ENCODE measurements around the gene KRT8. TPM values are rescaled to one million over a fixed set of nuclear protein-coding genes. Genes with fewer than 3 reads are reported as not detected.

The KRT8 gene
- total RNA-seq, 1 donor from 2014 or later, result 22.8 TPM

GRCh38 chr12:52913431-52913821 is 8.6 kb upstream of the KRT8 start:
- Histone ChIP-seq H3K4me1 (no peaks in the 10 kb centered on the region), H3K27me3 (no peaks in the 10 kb centered on the region), H3K36me3 (no peaks in the 10 kb centered on the region), H3K9me3 (no peaks in the 10 kb centered on the region), H3K27ac (no peak overlapping the region), H3K4me3 (no peak overlapping the region)
- no peak for DNase-seq (ENCODE audit: extremely low spot score in 2 of 2)
- intact Hi-C loops (cut with DNase I), result no loop called here
- TF ChIP-seq CTCF (IDR thresholded peaks at IDR 0.05) (no peak), POLR2AphosphoS5 (IDR thresholded peaks at IDR 0.05; ENCODE audit: insufficient read depth in 1 of 2, low read depth in 1 of 2) (no peak), POLR2A (IDR thresholded peaks at IDR 0.05) (no peak)

GRCh38 chr12:52912711-52913430 is 8.0 kb upstream of the KRT8 start:
- TF ChIP-seq POLR2A (IDR thresholded peaks at IDR 0.05) (no peak), CTCF (IDR thresholded peaks at IDR 0.05) (no peak), POLR2AphosphoS5 (IDR thresholded peaks at IDR 0.05; ENCODE audit: insufficient read depth in 1 of 2, low read depth in 1 of 2) (no peak)
- H3K27me3 ChIP-seq, result no peaks in the 10 kb centered on the region
- H3K36me3 ChIP-seq, result no peaks in the 10 kb centered on the region
- no peaks in the 10 kb centered on the region for H3K9me3 ChIP-seq
- intact Hi-C loops (cut with DNase I), result no loop called here
- peaks cover under 1% of the 10 kb centered on the region for H3K4me1 ChIP-seq
- no peak for DNase-seq (ENCODE audit: extremely low spot score in 2 of 2)
- no peak overlapping the region for H3K27ac ChIP-seq
- H3K4me3 ChIP-seq, result no peak overlapping the region

- no peak for DNase-seq (ENCODE audit: extremely low spot score in 2 of 2)
- Histone ChIP-seq H3K27ac (no peak overlapping the region), H3K9me3 (no peaks in the 10 kb centered on the region), H3K4me1 (peaks cover 15% of the 10 kb centered on the region), H3K27me3 (no peaks in the 10 kb centered on the region), H3K4me3 (no peak overlapping the region), H3K36me3 (no peaks in the 10 kb centered on the region)
- intact Hi-C loops (cut with DNase I), result no loop called here
- TF ChIP-seq CTCF (IDR thresholded peaks at IDR 0.05) (no peak), POLR2A (IDR thresholded peaks at IDR 0.05) (no peak)
These were observed 5.5 kb upstream of the KRT8 start for GRCh38 chr12:52910248-52910883.

- intact Hi-C loops (cut with DNase I), result no loop called here
- Histone ChIP-seq H3K27me3 (no peaks in the 10 kb centered on the region), H3K27ac (no peak overlapping the region), H3K9me3 (no peaks in the 10 kb centered on the region), H3K36me3 (no peaks in the 10 kb centered on the region), H3K4me3 (no peak overlapping the region), H3K4me1 (peaks cover 21% of the 10 kb centered on the region)
- no peak for TF ChIP-seq CTCF (IDR thresholded peaks at IDR 0.05)
- no peak for TF ChIP-seq POLR2AphosphoS5 (IDR thresholded peaks at IDR 0.05; ENCODE audit: insufficient read depth in 1 of 2, low read depth in 1 of 2)
- TF ChIP-seq POLR2A (IDR thresholded peaks at IDR 0.05), result no peak
- no peak for DNase-seq (ENCODE audit: extremely low spot score in 2 of 2)
These were observed 4.9 kb upstream of the KRT8 start for GRCh38 chr12:52909796-52910195.

- no peaks in the 10 kb centered on the region for H3K9me3 ChIP-seq
- peaks cover 24% of the 10 kb centered on the region for H3K4me1 ChIP-seq
- no peak overlapping the region for H3K4me3 ChIP-seq
- intact Hi-C loops (cut with DNase I), result no loop called here
- H3K36me3 ChIP-seq, result no peaks in the 10 kb centered on the region
- H3K27me3 ChIP-seq, result no peaks in the 10 kb centered on the region
- TF ChIP-seq POLR2AphosphoS5 (IDR thresholded peaks at IDR 0.05; ENCODE audit: insufficient read depth in 1 of 2, low read depth in 1 of 2) (no peak), CTCF (IDR thresholded peaks at IDR 0.05) (no peak), POLR2A (IDR thresholded peaks at IDR 0.05) (no peak)
- DNase-seq (ENCODE audit: extremely low spot score in 2 of 2), result no peak
- H3K27ac ChIP-seq, result no peak overlapping the region
These were observed 4.5 kb upstream of the KRT8 start for GRCh38 chr12:52909331-52909730.
